A673 (cell line): ENCODE data around the gene DAZL. TPM values are rescaled to one million over a fixed set of nuclear protein-coding genes. Genes with fewer than 3 reads are reported as not detected.

Source experiments
- BruUV-seq: library from RNA; stranded (reverse); fragments of 400-500 nt; replicated peaks from 2 replicates; lab custom pipeline; 2021; lab: Mats Ljungman, UMichigan
- CTCF ChIA-PET: fragments of 300-600 bp; sonication (Branson Sonifier 250); formaldehyde crosslinking; loops from one replicate; lab custom pipeline; 2022; ENCODE audit warnings: antibody characterized with exemption; lab: Charles Lee
- POLR2A ChIA-PET: fragments of 300-600 bp; sonication (Branson Sonifier 250); formaldehyde crosslinking; loops from one replicate; lab custom pipeline; 2022; ENCODE audit warnings: antibody characterized with exemption; ENCODE audit not compliant: low non-redundant PET; lab: Charles Lee
- DNase-seq: peaks from one replicate; pipeline ENCODE4 v3.0.0-alpha.2; 2015; ENCODE audit warnings: low spot score
- H3K27ac ChIP-seq: fragments of 200-600 bp; sonication (generic); 2 replicates; pipeline ENCODE4 v1.5.1; 2016; ENCODE audit warnings: mixed run types, low read depth, mild to moderate bottlenecking, mixed read lengths, antibody characterized with exemption, low read length; ENCODE audit not compliant: poor library complexity, severe bottlenecking
- H3K27me3 ChIP-seq: fragments of 200-600 bp; sonication (generic); replicated peaks from 2 replicates; pipeline ENCODE4 v1.6.1; 2017; ENCODE audit warnings: mixed run types, low read depth, mild to moderate bottlenecking, mixed read lengths, antibody characterized with exemption, low read length; ENCODE audit not compliant: insufficient read depth, poor library complexity
- H3K36me3 ChIP-seq: fragments of 200-600 bp; sonication (generic); 2 replicates; pipeline ENCODE4 v1.6.1; 2016; ENCODE audit warnings: mixed run types, mild to moderate bottlenecking, mixed read lengths, antibody characterized with exemption, low read length; ENCODE audit not compliant: insufficient read depth, poor library complexity, severe bottlenecking
- H3K4me1 ChIP-seq: fragments of 200-600 bp; sonication (generic); 2 replicates; pipeline ENCODE4 v1.6.1; 2017; ENCODE audit warnings: mixed run types, mild to moderate bottlenecking, mixed read lengths, antibody characterized with exemption, low read length; ENCODE audit not compliant: insufficient read depth, poor library complexity, severe bottlenecking
- H3K4me3 ChIP-seq: fragments of 200-600 bp; sonication (generic); 2 replicates; pipeline ENCODE4 v1.5.1; 2016; ENCODE audit warnings: low read depth, mixed run types, mild to moderate bottlenecking, mixed read lengths, low read length; ENCODE audit not compliant: poor library complexity, severe bottlenecking
- H3K9me3 ChIP-seq: fragments of 200-600 bp; sonication (generic); 2 replicates; pipeline ENCODE4 v1.6.1; 2016; ENCODE audit warnings: mixed run types, low read depth, mild to moderate bottlenecking, mixed read lengths, antibody characterized with exemption, low read length; ENCODE audit not compliant: poor library complexity, severe bottlenecking
- CTCF ChIP-seq: fragments of 300-800, 200-600 bp; sonication (generic); conservative IDR thresholded peaks from 2 replicates; pipeline ENCODE4 v1.5.1; 2017; ENCODE audit warnings: low read depth, mild to moderate bottlenecking, antibody characterized with exemption, low read length, moderate library complexity, mixed read lengths
- EZH2 ChIP-seq: fragments of 200-600 bp; sonication (generic); IDR thresholded peaks from 2 replicates; pipeline ENCODE4 v1.6.1; 2017; ENCODE audit warnings: borderline replicate concordance, low read depth, mild to moderate bottlenecking, mixed read lengths, antibody characterized with exemption, low read length; ENCODE audit not compliant: poor library complexity, severe bottlenecking
- intact Hi-C: fragments of 100-400 bp; cut with micrococcal nuclease; formaldehyde crosslinking; loops from one replicate; pipeline ENCODE4 v1.10.0; 2022; ENCODE audit not compliant: unreplicated experiment
- total RNA-seq: library from RNA; stranded (reverse); gene quantifications from 2 replicates; pipeline ENCODE4 v1.2.3, GENCODE V29; 2021

The DAZL gene
- total RNA-seq, 1 experiment from 2014 or later, result not detected

DNA sequence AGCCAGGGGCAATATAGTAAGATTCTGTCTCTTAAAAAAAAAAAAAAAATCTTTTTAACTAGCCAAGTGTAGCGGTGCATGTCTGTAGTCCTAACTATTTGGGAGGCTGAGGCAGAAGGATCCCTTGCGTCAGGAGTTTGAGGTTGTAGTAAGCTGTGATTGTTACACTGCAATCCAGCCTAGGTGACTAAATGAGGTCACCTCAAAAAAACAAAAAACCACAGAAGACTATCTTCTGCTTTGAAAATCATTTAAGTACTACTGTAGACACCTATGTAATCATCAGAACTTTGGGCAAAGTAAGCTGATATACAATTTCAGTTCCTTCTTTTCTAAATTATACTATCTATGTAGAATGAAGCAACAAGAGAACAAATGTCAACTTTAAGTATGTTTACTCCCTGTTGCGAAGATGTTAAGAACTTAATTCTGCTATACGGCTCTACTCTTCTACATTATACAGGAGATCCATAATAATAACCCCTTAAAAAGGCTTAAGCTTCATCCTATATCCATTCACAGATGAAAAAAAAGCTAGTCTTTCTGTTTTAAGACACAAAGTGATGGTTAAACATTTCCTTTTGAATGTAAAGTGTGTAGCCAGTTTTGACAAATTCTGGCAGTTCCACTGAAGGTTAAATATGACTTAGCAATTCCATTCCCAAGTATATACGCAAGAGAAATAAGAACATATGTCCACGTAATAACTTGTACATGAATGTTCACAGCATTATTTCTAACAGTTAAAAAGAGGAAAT is 15.2 kb downstream of the DAZL start:
- H3K36me3 ChIP-seq, result no peaks in the 10 kb centered on the region
- POLR2A ChIA-PET, result no interaction called here
- peaks cover 10% of the 10 kb centered on the region for H3K27me3 ChIP-seq
- BruUV-seq, result no TSS peak
- CTCF ChIA-PET, result no interaction called here
- H3K4me1 ChIP-seq, result no peaks in the 10 kb centered on the region
- no peaks in the 10 kb centered on the region for H3K9me3 ChIP-seq
- no peak overlapping the region for H3K4me3 ChIP-seq
- no peak overlapping the region for H3K27ac ChIP-seq
- DNase-seq, result no peak
- TF ChIP-seq EZH2, result no peak
- no peak for TF ChIP-seq CTCF
- intact Hi-C loops, result no loop called here

GRCh38 chr3:16589120-16589519 is 16.1 kb downstream of the DAZL start:
- intact Hi-C loops, result no loop called here
- CTCF ChIA-PET, result interaction anchor here (0.6 kb wide), 1 partner anchor 941 kb away, joined by 9 read pairs; no protein-coding TSS in a partner anchor
- POLR2A ChIA-PET, result no interaction called here

GRCh38 chr3:16587681-16588060 is 17.6 kb downstream of the DAZL start:
- Histone ChIP-seq H3K27me3 (no peaks in the 10 kb centered on the region), H3K4me3 (no peak overlapping the region), H3K27ac (no peak overlapping the region), H3K4me1 (no peaks in the 10 kb centered on the region), H3K36me3 (no peaks in the 10 kb centered on the region), H3K9me3 (no peaks in the 10 kb centered on the region)
- BruUV-seq, result no TSS peak
- no peak for TF ChIP-seq EZH2
- no peak for TF ChIP-seq CTCF
- ChIA-PET POLR2A (no interaction called here), CTCF (no interaction called here)
- intact Hi-C loops, result no loop called here
- DNase-seq, result no peak

More at GRCh38 chr3:16589120-16589519, 16.1 kb downstream of the DAZL start:
- TF ChIP-seq CTCF, result no peak
- TF ChIP-seq EZH2, result no peak
- Histone ChIP-seq H3K4me3 (no peak overlapping the region), H3K27ac (no peak overlapping the region), H3K4me1 (no peaks in the 10 kb centered on the region), H3K27me3 (peaks cover 4% of the 10 kb centered on the region), H3K9me3 (no peaks in the 10 kb centered on the region), H3K36me3 (no peaks in the 10 kb centered on the region)
- BruUV-seq, result no TSS peak
- DNase-seq, result no peak
